Body of pancreas (tissue), 4 donors: Measurements from ENCODE around the gene ATP2B2.

Experiments used
- CTCF ChIP-seq, 7 experiments: fragments of 450-650 bp in 4 of 7; fragments of 200-600 bp in 3 of 7; sonication (generic) in 3 of 7; IDR thresholded peaks; one replicate each; pipeline ENCODE4 v1.5.1; 2016 to 2019; ENCODE audit warnings: antibody characterized with exemption in 7 of 7
- POLR2A ChIP-seq, 3 donors: fragments of 450-650 bp; IDR thresholded peaks; one replicate each; pipeline ENCODE4 v1.6.1; 2016; ENCODE audit warnings: antibody characterized with exemption in 3 of 3, mild to moderate bottlenecking in 2 of 3

- TF ChIP-seq CTCF (IDR thresholded peaks at IDR 0.05): no peak
- TF ChIP-seq POLR2A (IDR thresholded peaks at IDR 0.05): no peak
Measured at GRCh38 chr3:10463533-10464434, 41.6 kb downstream of the ATP2B2 start.
